Neural progenitor cell (in vitro differentiated cells): ENCODE results near the gene MAP4K1.

Experiments
- CTCF ChIP-seq: fragments of 200-600 bp; sonication (generic); IDR thresholded peaks from 2 replicates; pipeline ENCODE4 v1.5.1; 2017; ENCODE audit warnings: antibody characterized with exemption, mild to moderate bottlenecking
- EZH2 ChIP-seq: fragments of 200-600 bp; sonication (generic); IDR thresholded peaks from 2 replicates; pipeline ENCODE4 v1.6.1; 2017; ENCODE audit warnings: antibody characterized with exemption, mild to moderate bottlenecking, moderate library complexity

DNA sequence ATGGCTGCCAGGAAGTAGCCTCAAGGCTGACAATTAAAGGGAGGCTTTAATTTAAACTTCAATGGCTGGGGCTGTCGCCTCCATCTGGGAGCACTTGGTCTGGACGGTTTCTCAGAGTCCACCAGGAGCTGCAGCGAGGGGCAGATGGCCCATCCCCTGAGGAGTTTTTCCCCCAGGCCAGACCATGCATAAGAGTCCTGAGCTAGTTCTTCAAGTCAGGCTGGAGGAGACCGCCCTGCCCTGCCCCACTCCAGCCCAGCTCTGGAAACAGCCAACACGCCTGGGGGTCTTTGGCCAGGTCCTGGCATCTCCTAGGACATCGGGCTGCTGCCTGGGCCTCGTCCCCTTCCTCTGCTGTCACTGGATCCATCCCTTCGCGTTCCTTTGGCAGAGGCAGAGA is 24.4 kb upstream of the MAP4K1 start:
- TF ChIP-seq CTCF = no peak
- TF ChIP-seq EZH2 = no peak
